Coronary artery (tissue), 2 donors: ENCODE results near the gene CEP162.

Experiments
- DNase-seq: peaks from one replicate; pipeline ENCODE4 v3.0.0-alpha.2; 2017; ENCODE audit warnings: low spot score
- H3K27ac ChIP-seq, 2 donors: fragments of 200-600 bp; sonication (generic); one replicate each; pipeline ENCODE4 v1.5.1; 2016 to 2019
- H3K4me3 ChIP-seq: fragments of 200-600 bp; sonication (generic); 2 replicates; pipeline ENCODE4 v1.5.1; 2016; ENCODE audit warnings: mild to moderate bottlenecking, moderate library complexity
- CTCF ChIP-seq: fragments of 200-600 bp; sonication (generic); IDR thresholded peaks from one replicate; pipeline ENCODE4 v1.5.1; 2019; ENCODE audit warnings: antibody characterized with exemption

Gene CEP162

DNA sequence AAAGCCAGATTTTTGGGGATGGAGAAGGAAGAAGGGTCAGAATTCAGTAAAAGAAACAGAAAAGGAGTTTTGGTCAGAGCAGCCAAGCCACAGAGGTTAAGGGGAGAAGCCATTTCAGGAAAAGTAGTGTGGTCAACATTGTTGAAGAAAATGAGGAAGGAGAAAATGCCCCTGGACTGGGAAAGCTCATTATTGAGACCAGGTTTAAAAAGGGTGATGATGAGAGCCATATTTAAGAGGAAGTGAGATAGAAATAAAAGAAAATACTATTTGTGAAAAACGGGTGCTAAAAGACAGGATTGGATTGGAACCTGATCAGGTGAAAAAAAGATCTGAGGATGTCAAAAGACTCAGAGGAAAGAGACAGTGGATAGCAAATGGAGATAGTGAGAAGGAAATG, 75.8 kb downstream of the CEP162 start:
- no peak overlapping the region for H3K4me3 ChIP-seq
- no peak for DNase-seq
- TF ChIP-seq CTCF, result no peak
- H3K27ac ChIP-seq, result no peak overlapping the region

- no peak overlapping the region for H3K4me3 ChIP-seq
- no peak overlapping the region for H3K27ac ChIP-seq
- TF ChIP-seq CTCF, result no peak
- DNase-seq, result no peak
Measured at GRCh38 chr6:84150705-84151104, 76.7 kb downstream of the CEP162 start.

DNA sequence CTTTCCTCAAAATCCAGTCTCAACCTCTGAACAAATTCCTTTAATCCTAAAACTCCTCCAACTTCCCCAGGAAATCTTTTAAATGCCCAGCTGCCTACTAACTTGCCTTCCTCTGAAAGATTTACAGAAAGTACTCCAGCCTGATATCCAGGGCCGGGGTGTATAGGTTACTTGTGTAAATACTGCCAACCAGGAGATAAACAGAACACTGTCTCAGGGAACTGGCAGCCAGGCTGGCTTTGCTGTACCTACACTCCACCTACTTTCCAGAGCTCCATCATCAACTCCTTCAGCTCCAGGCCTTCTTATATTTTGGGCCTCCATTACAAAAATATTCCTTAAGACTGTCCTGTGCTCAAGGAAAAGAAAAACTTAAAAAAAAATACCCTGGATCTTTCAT, 85.9 kb downstream of the CEP162 start:
- Histone ChIP-seq H3K4me3 (no peak overlapping the region), H3K27ac (no peak overlapping the region)
- no peak for DNase-seq
- TF ChIP-seq CTCF, result no peak

DNA sequence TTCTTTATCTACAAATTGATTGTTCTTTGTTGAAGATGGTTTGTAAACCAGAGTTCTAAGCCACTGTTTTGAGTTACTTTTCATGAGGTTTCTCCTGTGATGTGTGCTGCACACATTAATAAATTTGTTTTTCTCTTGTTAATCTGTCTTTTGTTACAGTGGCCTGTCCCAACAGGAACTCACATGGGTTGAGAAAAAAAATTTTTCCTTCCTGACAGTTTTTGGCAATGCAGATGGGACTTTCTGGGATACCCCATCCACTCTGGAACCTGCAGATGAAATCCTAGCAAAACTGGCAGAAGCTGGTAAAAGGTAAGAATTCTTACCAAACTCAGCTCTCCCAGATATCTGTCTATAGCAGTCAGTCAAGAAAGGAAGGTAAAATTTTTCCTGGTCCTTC, 88.1 kb downstream of the CEP162 start:
- TF ChIP-seq CTCF, result no peak
- Histone ChIP-seq H3K27ac (no peak overlapping the region), H3K4me3 (no peak overlapping the region)
- DNase-seq, result no peak

DNA sequence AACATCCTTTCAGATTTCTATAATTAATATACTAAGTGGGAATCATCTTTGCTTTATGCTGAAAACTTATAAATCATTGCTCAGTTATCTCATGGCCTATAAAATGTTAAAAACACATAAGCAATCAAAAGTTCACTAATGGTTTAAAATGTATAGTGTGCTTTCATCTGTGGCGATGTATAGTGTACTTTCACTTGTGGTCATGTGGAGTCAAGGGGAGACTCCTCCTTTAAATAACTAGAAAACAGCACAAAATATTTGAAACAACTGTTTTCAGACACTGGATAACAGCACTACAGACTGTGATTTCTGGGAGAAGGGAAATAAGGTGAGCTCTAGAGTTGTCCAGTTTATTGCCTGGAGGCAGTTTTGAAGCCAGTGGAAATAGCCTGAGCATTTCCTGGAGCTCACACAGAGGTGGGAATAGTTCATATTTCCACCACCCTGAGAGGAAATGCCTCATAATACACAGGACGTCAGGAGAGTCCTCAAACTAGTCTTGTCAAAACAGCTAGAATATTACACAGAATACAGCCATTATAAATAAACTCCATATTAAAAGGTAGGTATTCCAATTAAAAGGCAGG, 89.4 kb downstream of the CEP162 start:
- TF ChIP-seq CTCF, result no peak
- no peak for DNase-seq
- H3K27ac ChIP-seq, result no peak overlapping the region
- H3K4me3 ChIP-seq, result no peak overlapping the region

GRCh38 chr6:84137051-84137375, 90.4 kb downstream of the CEP162 start:
- TF ChIP-seq CTCF, result no peak
- Histone ChIP-seq H3K27ac (no peak overlapping the region), H3K4me3 (no peak overlapping the region)
- no peak for DNase-seq

- Histone ChIP-seq H3K27ac (no peak overlapping the region), H3K4me3 (no peak overlapping the region)
- no peak for TF ChIP-seq CTCF
- no peak for DNase-seq
Measured at GRCh38 chr6:84136364-84137050, 90.9 kb downstream of the CEP162 start.
